HG03432 (cell line): ENCODE measurements around the gene ABCC3.
"Not testable (repeated sequence)": the region's sequence is repeated elsewhere in the genome, so short reads cannot be mapped to it uniquely, and the experiment has no call there.

Experiments used
- ATAC-seq: cut with Tn5 transposase; IDR thresholded peaks from one replicate; pipeline ENCODE4 v1.9.1; 2021; ENCODE audit warnings: mild to moderate bottlenecking, moderate library complexity; ENCODE audit not compliant: unreplicated experiment

The ABCC3 gene

DNA sequence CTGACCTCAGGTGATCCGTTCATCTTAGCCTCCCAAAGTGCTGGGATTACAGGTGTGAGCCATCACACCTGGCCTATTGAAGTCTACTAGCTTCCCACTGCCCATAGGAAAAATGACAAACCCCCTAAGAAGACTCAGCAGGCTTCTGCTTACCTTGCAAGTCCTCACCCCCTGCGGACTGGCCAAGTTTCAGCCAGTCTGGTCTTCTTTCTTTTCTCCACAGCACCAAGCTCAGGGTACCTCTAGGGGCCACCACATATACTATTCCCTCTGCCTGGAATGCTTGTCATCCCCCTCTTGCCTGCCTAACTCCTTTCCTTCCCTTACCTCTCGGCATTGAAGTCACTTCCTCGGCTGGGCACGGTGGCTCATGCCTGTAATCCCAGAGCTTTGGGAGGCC is 31.2 kb downstream of the ABCC3 start:
- ATAC-seq: no peak

DNA sequence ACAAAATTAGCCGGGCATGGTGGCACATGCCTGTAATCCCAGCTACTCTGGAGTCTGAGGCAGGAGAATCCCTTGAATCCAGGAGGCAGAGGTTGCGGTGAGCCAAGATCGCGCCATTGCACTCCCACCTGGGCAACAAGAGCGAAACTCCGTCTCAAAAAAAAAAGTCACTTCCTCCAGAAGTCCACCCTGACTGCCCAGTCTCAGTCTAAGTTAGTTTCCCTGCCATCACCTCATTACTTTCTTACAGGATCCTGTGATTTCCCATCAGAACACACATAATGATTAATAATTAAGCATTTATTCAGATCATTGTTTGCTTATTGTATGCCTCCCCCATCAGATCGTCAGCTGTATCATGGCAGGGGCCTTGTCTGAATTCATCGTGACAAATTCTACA is 31.6 kb downstream of the ABCC3 start:
- no peak for ATAC-seq

DNA sequence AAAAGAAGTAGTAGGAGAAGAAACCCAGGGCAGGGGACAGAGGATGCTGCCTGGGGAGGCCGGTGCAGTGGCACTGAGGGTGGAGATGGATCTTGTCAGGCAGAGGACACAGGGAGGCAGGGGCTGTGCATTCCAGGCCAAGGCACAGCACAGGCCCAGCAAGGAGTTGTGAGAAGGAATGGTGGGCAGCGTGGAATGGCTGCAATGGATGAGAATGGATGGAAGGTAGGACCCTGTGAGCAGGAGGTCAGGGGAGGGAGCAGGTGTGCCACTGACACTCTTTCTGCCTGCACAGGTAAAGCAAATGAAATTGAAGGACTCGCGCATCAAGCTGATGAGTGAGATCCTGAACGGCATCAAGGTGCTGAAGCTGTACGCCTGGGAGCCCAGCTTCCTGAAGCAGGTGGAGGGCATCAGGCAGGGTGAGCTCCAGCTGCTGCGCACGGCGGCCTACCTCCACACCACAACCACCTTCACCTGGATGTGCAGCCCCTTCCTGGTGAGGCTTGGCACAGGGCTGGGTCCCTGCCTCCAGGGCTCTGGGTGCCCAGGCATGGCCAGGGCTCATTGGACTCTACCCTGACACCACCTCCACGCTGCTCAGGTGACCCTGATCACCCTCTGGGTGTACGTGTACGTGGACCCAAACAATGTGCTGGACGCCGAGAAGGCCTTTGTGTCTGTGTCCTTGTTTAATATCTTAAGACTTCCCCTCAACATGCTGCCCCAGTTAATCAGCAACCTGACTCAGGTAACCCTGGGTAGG is 32.8 kb downstream of the ABCC3 start:
- ATAC-seq: no peak

DNA sequence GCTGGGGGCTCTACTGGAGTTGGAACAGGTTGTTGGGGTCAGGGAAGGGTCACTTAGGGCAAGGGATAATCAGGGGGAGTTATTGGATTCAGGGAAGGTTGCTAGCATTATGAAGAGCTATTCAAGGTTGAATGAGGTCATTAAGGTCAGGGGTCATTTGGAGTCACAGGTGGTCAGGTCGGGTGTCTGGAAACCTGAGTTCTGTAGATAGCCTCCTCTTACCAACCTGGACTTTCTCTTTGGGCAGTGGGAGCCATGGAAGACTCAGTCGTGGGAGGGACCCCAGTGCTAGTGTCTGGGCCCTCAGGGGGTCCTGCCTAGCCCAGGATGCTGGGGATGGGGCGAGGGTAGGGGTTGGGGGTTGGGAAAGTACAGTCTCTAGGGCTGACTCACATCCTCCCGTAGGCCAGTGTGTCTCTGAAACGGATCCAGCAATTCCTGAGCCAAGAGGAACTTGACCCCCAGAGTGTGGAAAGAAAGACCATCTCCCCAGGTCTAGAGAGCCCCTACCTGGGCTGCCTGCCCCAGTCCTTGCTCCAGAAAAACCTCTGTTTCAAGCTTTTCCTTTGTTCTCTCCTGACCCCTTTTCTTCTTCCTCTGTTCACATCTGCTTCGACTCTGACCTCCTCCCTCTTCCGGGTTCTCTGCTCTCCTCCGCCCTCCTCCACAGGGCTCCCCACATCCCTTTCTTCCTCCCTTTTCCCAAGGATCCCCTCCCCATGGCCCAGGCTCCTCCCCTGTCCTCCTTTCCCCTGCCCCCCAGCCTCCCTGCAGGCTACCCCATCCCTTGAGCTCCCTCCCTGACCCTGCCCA is 33.5 kb downstream of the ABCC3 start:
- ATAC-seq: no peak

DNA sequence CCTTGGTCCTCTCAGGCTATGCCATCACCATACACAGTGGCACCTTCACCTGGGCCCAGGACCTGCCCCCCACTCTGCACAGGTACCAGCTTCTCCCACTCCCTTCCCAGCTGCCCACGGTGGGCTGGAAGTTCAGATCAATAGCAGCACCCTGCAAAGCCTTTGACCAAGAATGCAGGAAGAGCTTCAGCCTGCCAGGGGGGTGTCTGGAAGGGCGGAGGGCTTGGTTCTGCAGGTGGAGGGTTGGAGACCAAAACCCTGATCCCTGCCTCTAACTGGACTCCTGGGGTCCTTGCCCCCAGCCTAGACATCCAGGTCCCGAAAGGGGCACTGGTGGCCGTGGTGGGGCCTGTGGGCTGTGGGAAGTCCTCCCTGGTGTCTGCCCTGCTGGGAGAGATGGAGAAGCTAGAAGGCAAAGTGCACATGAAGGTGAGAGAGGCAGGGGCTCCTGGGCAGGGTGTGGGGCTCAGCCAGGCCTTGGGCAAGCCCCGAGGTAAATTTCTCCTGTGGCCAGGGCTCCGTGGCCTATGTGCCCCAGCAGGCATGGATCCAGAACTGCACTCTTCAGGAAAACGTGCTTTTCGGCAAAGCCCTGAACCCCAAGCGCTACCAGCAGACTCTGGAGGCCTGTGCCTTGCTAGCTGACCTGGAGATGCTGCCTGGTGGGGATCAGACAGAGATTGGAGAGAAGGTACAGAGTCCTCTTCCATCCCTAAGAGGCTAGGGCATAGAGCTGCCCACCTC is 34.3 kb downstream of the ABCC3 start:
- ATAC-seq: no peak

DNA sequence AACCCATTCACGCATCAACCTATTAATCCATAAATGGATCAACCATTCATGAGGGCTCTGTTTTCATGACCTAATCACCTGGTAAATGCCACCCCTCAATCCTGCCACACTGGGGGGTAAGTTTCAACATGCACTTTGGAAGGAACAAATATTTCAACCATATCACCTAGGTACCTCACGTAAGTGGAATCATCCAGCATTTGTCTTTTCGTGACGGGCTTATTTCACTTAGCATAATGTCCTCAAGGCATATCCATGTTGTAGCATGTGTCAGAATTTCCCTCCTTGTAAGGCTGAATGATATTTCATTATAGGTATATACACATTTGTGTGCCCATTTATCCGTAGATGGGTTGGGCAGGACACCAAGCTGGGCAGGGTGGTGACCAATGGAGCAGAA is 37.4 kb downstream of the ABCC3 start:
- ATAC-seq: no peak

DNA sequence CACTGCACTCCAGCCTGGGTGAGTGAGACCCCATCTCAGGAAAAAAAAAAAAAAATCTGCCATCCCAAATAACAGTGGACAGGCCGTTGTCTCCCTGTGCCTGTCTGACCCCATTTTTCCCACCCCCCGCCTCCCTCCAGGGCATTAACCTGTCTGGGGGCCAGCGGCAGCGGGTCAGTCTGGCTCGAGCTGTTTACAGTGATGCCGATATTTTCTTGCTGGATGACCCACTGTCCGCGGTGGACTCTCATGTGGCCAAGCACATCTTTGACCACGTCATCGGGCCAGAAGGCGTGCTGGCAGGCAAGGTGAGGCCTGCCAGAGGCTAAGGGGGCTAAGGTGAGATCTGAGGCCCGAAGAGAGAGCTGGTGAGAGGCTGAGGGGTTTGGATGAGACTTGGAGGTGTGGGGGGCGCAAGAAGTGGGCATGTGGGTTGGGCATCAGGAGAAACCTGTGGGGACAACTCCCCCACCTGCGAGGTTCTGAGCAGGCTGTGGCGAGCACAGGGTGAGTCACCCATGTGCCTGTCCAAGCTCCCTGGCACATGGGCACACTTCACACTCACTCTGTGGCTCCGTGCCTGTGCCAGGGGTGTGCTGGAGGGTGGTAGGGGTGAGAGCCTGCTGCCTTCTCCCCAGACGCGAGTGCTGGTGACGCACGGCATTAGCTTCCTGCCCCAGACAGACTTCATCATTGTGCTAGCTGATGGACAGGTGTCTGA is 38.3 kb downstream of the ABCC3 start:
- no peak for ATAC-seq

DNA sequence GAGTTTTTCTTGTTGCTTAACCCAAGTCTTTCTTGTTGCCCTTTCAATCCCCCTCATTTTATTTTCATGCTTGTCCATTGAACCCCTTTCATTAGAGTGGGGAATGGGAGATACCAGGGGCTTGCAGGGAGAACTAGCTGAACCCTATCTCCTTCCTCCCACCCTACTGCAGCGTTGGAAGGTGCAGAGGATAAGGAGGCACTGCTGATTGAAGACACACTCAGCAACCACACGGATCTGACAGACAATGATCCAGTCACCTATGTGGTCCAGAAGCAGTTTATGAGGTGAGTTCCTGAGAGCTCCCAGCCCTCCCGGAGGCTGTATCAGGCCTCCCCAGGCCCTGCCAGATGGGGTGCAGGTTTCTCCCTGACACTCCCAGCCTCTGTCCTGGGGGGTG is 40.5 kb downstream of the ABCC3 start:
- no peak for ATAC-seq

DNA sequence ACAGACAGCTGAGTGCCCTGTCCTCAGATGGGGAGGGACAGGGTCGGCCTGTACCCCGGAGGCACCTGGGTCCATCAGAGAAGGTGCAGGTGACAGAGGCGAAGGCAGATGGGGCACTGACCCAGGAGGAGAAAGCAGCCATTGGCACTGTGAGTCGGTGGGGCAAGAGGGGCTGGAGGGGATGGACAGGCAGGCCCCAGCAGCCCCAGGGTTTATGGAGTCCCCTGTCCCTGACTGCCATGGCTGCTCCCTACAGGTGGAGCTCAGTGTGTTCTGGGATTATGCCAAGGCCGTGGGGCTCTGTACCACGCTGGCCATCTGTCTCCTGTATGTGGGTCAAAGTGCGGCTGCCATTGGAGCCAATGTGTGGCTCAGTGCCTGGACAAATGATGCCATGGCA is 40.9 kb downstream of the ABCC3 start:
- no peak for ATAC-seq

DNA sequence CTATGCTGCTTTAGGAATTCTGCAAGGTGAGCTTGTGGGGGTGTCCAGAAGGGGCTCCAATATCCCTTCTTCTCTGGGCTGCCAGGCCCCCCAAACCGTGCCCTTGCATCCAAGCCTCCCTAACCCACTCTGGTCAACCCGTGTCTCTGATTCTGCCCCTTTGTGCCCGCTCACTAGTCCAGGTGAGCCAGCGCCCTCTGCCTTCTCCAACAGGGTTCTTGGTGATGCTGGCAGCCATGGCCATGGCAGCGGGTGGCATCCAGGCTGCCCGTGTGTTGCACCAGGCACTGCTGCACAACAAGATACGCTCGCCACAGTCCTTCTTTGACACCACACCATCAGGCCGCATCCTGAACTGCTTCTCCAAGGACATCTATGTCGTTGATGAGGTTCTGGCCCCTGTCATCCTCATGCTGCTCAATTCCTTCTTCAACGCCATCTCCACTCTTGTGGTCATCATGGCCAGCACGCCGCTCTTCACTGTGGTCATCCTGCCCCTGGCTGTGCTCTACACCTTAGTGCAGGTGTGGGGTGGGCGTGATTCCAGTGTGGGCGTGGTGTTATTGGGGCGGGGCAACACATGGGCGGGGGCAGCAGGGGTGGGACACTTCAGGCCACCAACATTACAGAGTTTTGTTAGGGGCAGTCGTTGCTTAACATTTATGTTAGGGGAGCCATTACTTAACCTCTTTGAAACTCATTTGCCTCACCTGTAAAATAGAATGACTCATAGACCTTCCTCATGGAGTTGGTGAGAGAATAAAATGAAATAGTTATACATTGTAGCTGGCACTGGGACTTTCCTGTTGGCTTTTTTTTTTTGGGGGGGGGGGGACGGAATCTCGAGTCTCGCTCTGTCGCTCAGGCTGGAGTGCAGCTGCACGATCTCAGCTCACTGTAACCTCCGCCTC is 41.6 kb downstream of the ABCC3 start:
- no peak for ATAC-seq

DNA sequence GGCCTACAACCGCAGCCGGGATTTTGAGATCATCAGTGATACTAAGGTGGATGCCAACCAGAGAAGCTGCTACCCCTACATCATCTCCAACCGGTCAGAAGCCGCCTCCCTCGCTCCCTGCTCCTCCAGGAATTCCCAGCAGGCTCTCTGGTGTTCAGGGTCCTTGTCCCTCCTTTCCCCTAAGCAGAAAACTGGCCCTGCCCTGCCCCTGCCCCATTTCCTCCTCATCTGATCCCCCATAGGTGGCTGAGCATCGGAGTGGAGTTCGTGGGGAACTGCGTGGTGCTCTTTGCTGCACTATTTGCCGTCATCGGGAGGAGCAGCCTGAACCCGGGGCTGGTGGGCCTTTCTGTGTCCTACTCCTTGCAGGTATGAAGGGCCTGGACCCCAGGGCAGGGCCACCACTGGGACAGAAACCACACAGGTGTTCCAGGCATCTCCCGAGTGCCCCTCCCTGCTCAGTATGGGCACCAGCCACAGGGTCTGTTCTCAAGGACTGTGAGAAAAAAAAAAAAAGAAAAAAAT is 43.2 kb downstream of the ABCC3 start:
- ATAC-seq: no peak

DNA sequence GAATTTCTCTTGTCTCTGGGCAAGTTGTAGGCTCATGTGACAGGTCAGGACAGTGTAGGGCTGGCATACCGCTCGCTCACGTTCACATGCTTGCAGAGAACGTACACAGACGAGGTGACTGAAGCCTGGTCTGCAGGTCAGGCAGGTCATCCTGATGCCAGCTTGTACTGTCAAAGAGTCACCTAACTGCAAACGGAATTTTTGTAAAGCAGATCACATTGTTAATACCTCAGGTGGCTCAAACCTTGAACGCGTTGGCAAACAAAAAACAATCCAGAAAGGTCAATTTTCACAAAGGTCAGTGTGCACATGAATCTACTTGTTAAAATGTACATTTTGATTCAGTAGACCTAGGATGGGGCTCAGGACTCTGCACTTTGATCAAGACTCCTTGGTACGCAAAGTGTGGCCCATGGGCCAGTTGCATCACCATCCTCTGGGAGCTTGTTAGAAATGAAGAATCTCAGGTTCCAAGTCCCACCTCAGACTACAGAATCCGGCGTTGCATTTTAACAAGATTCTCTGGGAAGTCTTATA is 44.4 kb downstream of the ABCC3 start:
- no peak for ATAC-seq

DNA sequence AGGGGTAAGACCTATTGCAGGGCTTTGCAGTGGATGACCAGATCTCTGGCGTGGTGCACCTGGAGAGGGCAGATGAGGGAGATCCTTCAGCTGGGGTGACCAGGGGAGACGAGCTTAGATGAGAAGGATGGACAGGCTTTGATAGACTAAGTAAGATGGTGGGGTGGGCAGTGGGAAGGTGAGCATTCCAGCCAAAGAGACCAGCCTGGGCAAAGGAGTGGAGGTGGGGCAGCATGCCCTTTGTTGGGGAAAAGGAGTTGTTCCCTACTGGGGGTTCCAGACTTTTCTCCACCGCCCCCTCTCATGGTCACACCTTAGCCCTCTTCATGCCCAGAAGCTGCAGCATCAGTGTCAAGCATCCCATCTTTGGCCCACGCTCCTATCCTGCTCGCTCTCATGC is 45.4 kb downstream of the ABCC3 start:
- ATAC-seq: no peak

DNA sequence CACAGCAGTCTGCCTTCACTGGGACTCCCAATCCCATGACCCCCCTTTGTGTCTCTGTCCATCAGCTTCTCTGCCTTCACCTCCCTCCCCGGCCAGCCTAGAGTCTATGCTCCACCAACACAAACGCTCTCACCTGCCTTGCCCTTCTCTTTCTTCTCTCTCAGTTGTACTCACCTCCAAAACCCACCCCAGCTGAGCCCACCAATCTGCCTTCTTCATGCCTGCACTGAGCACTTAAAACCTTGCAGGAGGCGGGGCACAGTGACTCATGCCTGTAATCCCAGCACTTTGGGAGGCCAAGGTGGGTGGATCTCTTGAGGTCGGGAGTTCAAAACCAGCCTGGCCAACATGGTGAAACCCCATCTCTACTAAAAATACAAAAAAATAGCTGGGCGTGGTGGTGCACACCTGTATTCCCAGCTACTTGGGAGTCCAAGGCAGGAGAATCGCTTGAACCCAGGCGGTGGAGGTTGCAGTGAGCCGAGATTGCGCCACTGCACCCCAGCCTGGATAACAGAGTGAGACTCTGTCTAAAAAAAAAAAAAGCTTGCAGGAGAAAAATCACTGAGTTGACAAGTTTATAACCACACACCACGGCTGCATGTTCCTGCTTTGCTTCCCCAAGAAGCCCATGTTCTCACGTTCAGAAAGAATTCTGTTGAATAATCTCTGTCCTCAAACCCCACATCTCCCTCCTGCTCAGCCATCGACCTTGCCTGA is 46.0 kb downstream of the ABCC3 start:
- not testable (repeated sequence) for ATAC-seq

DNA sequence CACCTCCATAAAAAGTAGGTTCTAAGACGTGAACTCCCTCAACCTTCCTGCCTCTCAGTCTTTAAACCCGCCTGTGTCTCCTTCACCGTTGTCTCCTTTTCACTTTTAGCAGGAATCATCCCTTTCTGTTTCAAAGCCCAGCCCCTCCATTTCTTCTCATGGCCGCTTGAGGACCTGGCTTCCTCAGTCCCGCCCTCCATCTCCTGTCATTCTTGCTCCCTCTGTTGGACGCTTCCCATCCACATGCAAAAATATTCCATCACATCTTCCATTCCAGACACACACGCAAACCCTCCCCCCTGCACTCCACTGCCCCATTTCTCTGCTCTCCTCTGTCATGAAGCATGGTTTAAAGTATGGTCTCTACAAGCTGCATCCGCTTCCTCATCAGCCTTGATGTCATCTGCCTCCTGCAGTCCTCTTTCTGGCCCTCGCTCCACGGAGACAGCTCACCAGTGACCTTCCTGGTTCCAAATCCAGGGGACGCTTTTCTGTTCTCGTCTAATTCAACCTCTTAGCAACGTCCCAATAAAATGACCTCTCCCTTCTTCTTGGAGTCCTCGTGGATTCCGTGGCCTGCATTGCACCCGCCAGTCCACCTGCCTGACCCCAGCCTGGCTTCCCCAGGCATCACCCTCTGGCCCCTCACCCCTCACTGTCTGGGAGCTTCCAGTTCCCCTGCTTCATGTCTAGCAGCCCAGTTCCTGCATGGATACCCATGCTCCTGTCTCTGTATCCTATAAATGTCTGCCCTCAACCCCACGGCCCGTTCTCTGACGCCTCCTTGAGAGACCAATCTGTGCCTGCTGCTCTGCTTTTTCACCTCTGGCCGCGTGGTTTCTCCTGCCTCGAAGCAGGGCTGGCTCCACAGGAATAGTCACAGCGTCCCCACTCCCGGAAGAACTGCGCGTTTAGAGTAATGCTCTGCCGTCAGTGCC is 46.9 kb downstream of the ABCC3 start:
- no peak for ATAC-seq

DNA sequence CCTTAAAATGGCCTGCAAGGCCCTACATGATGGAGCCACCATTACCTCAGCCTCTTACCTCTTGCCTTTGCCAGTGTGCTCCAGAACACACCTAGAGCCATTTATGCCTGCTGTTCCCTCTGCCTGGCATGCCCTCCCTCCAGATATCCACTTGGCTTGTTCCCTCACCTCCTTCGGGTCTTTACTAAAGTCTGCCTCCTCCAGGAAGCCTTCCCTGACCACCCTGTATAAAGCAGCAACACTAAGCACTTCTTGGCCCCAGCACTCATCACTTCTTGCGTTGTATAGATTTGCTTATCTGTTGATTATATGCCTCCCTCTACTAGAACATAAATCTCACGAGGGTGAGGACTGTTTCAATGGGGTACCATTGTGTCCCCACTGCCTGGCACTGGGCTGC is 47.8 kb downstream of the ABCC3 start:
- no peak for ATAC-seq

DNA sequence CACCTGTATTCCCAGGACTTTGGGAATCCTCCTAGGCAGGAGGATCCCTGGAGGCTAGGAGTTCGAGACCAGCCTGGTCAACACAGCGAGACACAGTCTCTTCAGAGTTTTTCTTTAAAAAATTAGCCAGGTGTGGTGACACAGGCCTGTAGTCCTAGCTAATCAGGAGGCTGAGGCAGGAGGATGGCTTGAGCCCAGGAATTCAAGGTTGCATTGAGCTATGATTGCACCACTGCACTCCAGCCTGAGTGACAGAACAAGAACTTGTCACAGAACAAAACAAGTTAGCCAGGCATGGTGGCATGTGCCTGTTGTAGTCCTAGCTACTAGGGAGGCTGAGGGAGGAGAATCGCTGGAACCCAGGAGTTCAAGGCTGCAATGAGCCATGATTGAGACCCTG is 48.3 kb downstream of the ABCC3 start:
- no peak for ATAC-seq
